Hippocampal formation (tissue), 2 donors: ENCODE results near the gene PBX3.
A peak's percentile ranks its signal among the peaks of the same experiment; 100 is the strongest.

Experiments
- DNase-seq, 2 donors: peaks; one replicate each; lab custom pipeline; 2025; lab: John Stamatoyannopoulos, UW

Gene PBX3

GRCh38 chr9:125949703-125950460, 202.7 kb downstream of the PBX3 start:
- DNase-seq = no peak

- DNase-seq = no peak
These were observed 203.8 kb downstream of the PBX3 start for GRCh38 chr9:125950880-125951471.

- DNase-seq = no peak
These were observed 206.3 kb downstream of the PBX3 start for GRCh38 chr9:125953314-125954019.

GRCh38 chr9:125956102-125956501, 208.9 kb downstream of the PBX3 start:
- no peak for DNase-seq

GRCh38 chr9:125959315-125959714, 212.1 kb downstream of the PBX3 start:
- DNase-seq = no peak

GRCh38 chr9:125959951-125960619, 212.9 kb downstream of the PBX3 start:
- peak; percentile 6 to 87 for DNase-seq

- DNase-seq = no peak
These were observed 213.5 kb downstream of the PBX3 start for GRCh38 chr9:125960626-125961025.

- DNase-seq = peak in 1 of 2 donors; percentile 25
These were observed 213.9 kb downstream of the PBX3 start for GRCh38 chr9:125961072-125961471.

GRCh38 chr9:125963932-125964331, 216.8 kb downstream of the PBX3 start:
- no peak for DNase-seq

- no peak for DNase-seq
These were observed 217.6 kb downstream of the PBX3 start for GRCh38 chr9:125964702-125965225.

- no peak for DNase-seq
These were observed 218.3 kb downstream of the PBX3 start for GRCh38 chr9:125965477-125965876.

- no peak for DNase-seq
These were observed 219.3 kb downstream of the PBX3 start for GRCh38 chr9:125966466-125966865.

GRCh38 chr9:125966959-125967711, 220.0 kb downstream of the PBX3 start:
- no peak for DNase-seq

- DNase-seq = no peak
These were observed 221.7 kb downstream of the PBX3 start for GRCh38 chr9:125968714-125969374.

GRCh38 chr9:125969462-125969861, 222.3 kb downstream of the PBX3 start:
- no peak for DNase-seq

GRCh38 chr9:125969868-125970267, 222.7 kb downstream of the PBX3 start:
- DNase-seq = no peak

GRCh38 chr9:125970340-125970739, 223.2 kb downstream of the PBX3 start:
- no peak for DNase-seq

GRCh38 chr9:125971050-125971449, 223.9 kb downstream of the PBX3 start:
- DNase-seq = no peak

- DNase-seq = no peak
These were observed 225.0 kb downstream of the PBX3 start for GRCh38 chr9:125972012-125972729.

- DNase-seq = no peak
These were observed 226.4 kb downstream of the PBX3 start for GRCh38 chr9:125973547-125973946.
